Measurements from ENCODE around the gene HK1. TPM values are rescaled to one million over a fixed set of nuclear protein-coding genes. Genes with fewer than 3 reads are reported as not detected.

HK1 gene
- total and polyA plus RNA-seq, 2 of the 13 experiments (the other 11 are each of a cell fraction or from before 2014, with no cell fraction given) = 0.29 to 1.5 TPM

GRCh38 chr10:69392481-69393000 lies 114.2 kb downstream of the HK1 start (continued):
- 0 out of 2 replicates have a peak, but pooled peaks have one; percentile 51 for TF ChIP-seq SMAD1 (CRISPR knock-in tag; IDR thresholded peaks at IDR 0.05; ENCODE audit: borderline replicate concordance, low read depth)
- TF ChIP-seq HMGXB4 (CRISPR knock-in tag; IDR thresholded peaks at IDR 0.05; ENCODE audit: borderline replicate concordance in 1 of 2, low read depth in 1 of 2) = 0 out of 4 replicates have a peak, but pooled peaks of 1 of the 2 experiments have one; percentile 35
- no peak for TF ChIP-seq NFE2 (CRISPR knock-in tag; IDR thresholded peaks at IDR 0.05)
- no peak for TF ChIP-seq MAZ (IDR thresholded peaks at IDR 0.05; ENCODE audit: borderline replicate concordance, low read depth, low read length)
- peak; percentile 45; the same call in 1 of the 2 replicates for TF ChIP-seq MAZ (CRISPR knock-in tag; IDR thresholded peaks at IDR 0.05; ENCODE audit: low read depth)
- no peak for TF ChIP-seq ZNF264 (CRISPR knock-in tag; IDR thresholded peaks at IDR 0.05)
- no peak for TF ChIP-seq ZNF841 (CRISPR knock-in tag; IDR thresholded peaks at IDR 0.05; ENCODE audit: borderline replicate concordance)
- TF ChIP-seq ZMYM2 (CRISPR knock-in tag; IDR thresholded peaks at IDR 0.05) = no peak
- TF ChIP-seq ETV5 (CRISPR knock-in tag; IDR thresholded peaks at IDR 0.05; ENCODE audit: borderline replicate concordance) = no peak
- TF ChIP-seq SMC3 (IDR thresholded peaks at IDR 0.05; ENCODE audit: low read length) = peak; percentile 87
- no peak for TF ChIP-seq RXRA (CRISPR knock-in tag; IDR thresholded peaks at IDR 0.05)
- TF ChIP-seq NFE2L2 (IDR thresholded peaks at IDR 0.05; ENCODE audit: low read length) = no peak
- no peak for TF ChIP-seq GPN1 (CRISPR knock-in tag; IDR thresholded peaks at IDR 0.05; ENCODE audit: borderline replicate concordance)
- no peak for TF ChIP-seq JUN (CRISPR knock-in tag; IDR thresholded peaks at IDR 0.05)
- TF ChIP-seq ZNF740 (CRISPR knock-in tag; IDR thresholded peaks at IDR 0.05) = no peak
- no peak for TF ChIP-seq ZNF7 (CRISPR knock-in tag; IDR thresholded peaks at IDR 0.05)
- TF ChIP-seq NAIF1 (CRISPR knock-in tag; IDR thresholded peaks at IDR 0.05; ENCODE audit: borderline replicate concordance) = no peak
- TF ChIP-seq ZFP1 (CRISPR knock-in tag; IDR thresholded peaks at IDR 0.05) = no peak
- TF ChIP-seq ZBTB33 (CRISPR knock-in tag; IDR thresholded peaks at IDR 0.05) = peak; percentile 35; the same call in 1 of the 2 replicates
- peak; percentile 19; the same call in 1 of the 2 replicates for TF ChIP-seq YEATS2 (CRISPR knock-in tag; IDR thresholded peaks at IDR 0.05; ENCODE audit: borderline replicate concordance)
- peak; percentile 19; the same call in 1 of the 2 replicates for TF ChIP-seq ZNF350 (CRISPR knock-in tag; IDR thresholded peaks at IDR 0.05; ENCODE audit: borderline replicate concordance, low read depth)
- no peak for TF ChIP-seq MATR3 (CRISPR knock-in tag; IDR thresholded peaks at IDR 0.05)
- TF ChIP-seq ZNF598 (CRISPR knock-in tag; IDR thresholded peaks at IDR 0.05; ENCODE audit: borderline replicate concordance) = no peak
- TF ChIP-seq ZFP36L2 (CRISPR knock-in tag; IDR thresholded peaks at IDR 0.05) = no peak
- no peak for TF ChIP-seq RXRB (CRISPR knock-in tag; IDR thresholded peaks at IDR 0.05; ENCODE audit: borderline replicate concordance)
- TF ChIP-seq KDM5A (IDR thresholded peaks at IDR 0.05; ENCODE audit: borderline replicate concordance, low read length) = no peak
- no peak for TF ChIP-seq ARNTL (CRISPR knock-in tag; IDR thresholded peaks at IDR 0.05)
- no peak for TF ChIP-seq AGO1 (IDR thresholded peaks at IDR 0.05; ENCODE audit: low read depth, low read length, poor library complexity, severe bottlenecking)
- TF ChIP-seq TMF1 (CRISPR knock-in tag; IDR thresholded peaks at IDR 0.05; ENCODE audit: low read depth) = no peak
- TF ChIP-seq ZNF335 (CRISPR knock-in tag; IDR thresholded peaks at IDR 0.05) = peak; percentile 73; the same call in 1 of the 2 replicates

Data from HepG2 (cell line).